Endometrium (tissue), 2 donors: ENCODE data around the gene KIF26A.

Experiments
- FAIRE-seq: peaks from 2 replicates; lab custom pipeline; 2012; peaks lifted over from hg19 to GRCh38; lab: Jason Lieb, UNC
- donor health status: control.
- donor health status: control.

KIF26A gene

DNA sequence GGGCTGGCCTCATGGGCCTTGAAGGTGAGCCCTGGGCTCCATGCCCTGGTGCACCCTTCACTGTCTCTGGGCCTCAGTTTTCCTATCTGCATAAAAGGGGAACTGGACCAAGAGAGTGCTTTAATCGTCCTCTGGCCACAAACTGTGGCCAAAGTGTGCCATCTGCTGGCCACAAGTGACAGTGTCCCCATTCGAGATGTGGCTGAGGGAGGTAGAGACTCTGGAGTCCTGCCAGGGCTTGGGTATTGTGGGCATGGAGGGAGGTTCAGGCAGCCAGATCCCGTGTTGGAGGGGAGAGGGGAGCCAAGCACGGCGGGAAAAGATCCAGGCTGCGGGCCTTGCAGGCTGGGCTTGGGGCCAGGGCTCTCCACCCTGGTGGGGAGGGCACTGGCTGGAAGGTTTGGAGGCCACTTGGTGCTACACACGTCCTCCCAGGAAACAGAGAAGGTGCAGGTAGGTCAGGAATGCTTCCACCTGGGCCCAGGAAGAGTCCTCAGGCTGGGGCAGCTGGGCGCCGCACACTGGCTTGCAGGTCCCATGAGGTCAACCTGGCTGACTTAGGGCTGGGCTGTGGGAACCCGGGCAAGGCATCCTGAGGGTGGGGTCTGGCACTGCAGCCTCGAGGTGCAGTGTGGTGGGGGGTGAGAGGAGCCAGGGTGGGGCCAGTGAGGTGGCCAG is 7.3 kb upstream of the KIF26A start:
- FAIRE-seq = no peak

DNA sequence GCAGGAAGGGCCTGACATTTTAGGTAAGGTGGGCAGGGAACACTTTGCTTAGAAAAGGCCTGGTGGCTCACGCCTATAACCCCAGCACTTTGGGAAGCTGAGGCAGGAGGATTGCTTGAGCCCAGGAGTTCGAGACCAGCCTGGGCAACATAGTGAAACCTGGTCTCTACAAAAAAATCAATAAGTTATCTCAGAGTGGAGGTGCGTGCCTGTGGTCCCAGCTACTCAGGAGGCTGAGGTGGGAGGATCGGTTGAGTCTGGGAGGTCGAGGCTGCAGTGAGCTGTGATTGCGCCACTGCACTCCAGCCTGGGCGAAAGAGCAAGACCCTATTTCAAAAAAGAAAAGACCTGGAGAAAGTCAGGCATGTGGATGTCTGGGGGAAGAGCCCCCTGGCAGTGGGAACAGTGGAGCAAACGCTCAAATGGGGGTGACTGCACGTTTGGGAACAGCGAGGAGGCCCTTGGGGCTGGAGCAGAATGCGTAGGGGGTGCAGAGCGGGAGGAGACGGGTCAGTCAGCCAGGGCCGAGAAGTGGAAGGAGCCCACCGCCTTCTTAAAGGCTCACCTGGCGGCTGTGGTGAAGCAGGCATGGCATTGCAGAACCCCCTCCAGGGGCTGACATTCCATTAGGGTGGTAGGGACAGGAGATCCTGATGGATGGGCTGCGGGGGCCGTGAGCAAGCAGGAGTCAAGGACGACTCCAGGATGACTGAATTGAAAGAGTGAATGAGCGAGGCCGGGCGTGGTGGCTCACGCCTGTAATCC is 6.2 kb upstream of the KIF26A start:
- FAIRE-seq = no peak

DNA sequence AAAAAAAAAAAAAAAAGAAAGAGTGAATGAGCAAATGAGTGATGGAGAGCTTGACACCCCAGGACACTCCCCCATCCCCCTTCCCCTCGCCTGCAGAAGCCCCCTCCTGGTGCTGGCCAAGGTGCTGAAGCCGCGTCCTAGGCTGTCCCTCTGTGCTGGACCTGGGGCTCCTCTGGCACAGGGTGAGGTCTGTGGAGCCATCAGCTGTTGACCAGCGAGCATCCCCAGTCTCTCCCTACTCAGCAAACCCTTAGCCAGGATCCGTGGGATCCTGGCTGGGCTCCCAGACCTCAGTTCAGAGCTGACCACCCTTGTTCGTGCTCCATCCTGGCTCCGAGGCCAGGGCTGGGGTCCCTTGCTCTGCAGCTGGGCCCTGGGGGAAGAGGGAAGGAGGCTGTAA is 5.4 kb upstream of the KIF26A start:
- FAIRE-seq = no peak

DNA sequence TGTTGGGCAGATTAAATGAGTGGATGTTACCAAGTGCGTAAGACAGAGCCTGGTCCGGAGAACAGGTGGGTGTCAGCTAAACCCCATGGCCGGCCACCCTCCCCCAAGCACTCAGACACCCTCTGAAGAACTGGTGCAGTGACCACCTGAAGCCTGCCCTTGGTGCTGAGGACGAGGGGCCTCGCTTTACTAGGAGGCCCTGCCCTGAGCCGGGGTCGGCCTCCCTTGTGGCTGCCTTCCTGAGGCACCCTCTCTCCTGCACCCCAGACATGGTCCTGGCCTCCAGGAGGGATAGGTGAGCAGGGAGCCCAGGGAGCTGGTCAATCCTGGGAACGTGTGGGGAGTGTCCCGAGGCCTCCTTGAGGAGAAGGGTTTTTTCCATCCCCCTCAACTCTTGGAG is 4.9 kb upstream of the KIF26A start:
- no peak for FAIRE-seq

DNA sequence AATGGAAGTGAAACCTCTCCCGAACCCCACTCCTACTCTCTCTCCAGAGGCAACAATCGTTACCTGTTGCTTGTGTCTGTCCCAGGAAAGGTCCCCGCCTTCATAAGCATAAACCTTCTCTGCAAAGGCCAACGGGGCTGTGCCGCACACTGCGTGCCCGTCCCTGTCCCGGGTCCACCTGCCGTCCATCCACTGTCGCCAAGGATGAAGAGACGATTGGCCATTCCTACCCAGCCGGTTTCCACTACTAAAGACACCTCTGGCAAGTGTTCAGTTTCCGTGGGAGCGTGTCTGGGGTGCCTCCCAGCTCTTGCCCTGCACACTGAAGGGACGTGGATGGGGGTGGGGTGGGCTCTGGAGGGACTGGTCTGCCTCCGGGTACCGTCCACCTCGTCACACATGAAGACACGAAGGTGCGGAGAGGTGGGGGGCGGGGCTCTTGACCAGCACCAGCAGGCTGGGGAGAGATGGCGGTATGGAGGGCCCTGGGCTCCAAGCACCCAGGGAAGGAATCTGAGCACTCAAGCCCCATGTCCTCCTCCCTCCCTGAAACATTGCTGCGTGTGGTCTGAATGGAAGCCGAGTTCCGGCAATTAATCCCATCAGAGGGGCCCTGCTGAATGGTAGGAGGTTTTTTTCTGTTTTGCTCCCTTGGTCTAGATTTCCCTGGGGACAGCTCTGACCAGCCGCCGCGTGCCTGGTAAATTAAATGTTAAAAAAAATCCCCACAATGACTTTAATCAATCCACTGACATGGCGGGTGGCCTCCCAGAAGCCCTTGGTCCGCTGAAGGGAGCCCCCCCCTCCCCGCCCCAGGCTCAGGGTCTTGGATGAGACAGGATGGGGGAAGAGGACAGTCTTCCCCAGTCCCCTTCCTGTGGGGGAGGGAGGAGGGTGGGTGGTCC is 4.1 kb upstream of the KIF26A start:
- FAIRE-seq = no peak

DNA sequence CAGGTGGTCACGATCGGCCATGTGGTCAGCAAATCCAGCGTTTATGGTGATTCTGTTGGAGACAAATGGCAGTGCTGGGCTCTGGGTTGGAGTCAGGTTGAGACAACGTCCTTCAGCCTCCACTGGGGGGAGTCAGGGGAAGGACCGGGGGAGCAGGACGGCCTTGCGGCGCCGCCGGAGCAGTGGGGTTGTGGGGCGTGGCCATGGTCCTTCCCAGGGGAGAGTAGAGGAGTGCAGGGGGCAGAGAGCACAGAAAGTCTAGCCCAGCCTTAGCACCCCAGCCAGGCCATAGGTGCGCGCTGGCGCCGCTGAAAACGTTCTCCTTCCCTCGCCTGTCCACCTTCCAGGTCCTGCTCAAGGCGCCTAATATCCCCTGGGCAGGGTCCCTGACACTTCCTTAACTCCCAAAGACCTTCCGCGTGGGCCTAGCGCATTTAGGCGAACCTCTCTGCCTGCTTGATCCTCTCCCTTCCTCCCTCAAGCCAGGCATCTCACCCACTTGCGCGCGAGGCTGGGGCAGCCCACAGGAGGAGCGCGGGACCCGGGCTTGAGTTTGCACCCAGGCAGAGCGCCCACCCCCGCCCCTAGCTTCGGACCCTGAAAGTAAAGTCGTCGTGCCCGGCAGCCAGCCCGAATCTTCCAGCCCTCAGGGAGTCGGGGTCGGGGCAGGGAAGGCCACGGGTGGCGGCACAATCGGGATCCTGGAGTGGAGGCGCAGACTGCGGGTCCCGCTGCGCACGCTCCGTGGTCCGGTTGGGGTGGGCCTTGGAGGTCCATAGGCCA is 3.1 kb upstream of the KIF26A start:
- no peak for FAIRE-seq

DNA sequence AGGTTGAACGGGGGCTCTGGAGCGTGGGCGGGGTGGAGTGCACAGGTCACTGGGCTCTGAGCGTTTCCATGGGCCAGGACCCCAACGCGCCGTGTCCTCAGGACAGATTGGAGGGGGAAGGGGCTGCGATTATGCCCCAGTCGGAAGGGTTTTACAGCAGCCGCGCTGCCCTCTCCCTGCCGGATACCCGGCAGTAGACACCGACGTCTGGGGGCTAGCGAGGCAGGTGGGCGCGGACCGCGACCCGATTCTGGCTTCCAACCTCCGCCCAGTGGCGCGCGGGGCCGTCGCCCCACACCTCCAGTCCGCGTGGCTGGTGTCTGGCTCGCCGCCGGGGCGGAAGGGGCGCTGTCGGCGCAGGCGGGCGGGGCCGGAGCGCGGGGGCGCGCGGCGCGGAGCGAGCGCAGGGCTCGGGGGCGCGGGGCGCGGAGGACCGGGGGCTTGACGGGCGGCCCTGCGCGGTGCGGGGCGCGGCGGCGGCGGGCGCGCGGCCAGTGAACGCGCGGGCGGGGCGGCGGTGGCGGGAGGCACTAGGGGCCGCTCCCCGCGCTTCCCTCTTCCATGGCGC is 2.4 kb upstream of the KIF26A start:
- no peak for FAIRE-seq

DNA sequence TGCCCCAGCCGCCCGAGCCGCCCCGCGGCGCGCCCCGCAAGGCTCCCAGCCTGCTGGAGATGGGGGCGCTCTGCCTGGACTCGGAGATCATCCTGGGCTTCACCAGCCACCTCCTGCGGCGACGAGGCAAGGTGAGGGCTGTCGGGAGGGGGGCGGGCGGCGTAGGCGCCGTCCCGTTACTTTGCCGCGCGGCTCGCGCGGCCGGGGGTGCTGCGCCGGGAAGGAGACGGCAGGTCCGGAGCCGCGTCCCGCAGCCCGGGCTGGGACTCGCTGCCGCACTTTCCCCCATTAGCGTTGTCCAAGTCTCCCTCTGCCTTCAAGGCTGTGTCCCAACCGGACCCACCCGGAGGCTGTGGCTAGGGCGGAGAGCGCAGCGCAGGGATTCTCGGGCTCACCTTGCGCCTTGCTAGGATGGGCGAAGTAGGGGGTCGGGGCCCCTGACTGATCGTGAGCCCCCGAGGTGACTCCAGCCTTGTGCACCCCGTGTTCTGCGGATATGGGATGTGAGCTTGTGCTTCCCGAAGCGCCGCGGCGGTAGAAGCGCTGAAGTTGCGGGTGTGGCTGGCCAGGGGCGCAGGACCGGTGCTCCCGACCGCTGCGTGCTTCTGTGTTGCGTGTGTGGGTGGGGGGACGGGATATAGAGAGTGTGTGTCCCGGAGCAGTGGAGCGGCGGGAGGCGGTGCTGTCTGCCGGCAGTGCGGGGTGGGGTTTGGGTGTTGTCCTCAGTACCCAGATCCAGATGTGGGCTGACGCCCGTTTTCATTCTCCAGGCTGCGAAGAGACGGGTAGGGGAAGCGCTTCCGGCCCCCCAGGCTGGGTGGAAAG is 1.7 kb upstream of the KIF26A start:
- no peak for FAIRE-seq

DNA sequence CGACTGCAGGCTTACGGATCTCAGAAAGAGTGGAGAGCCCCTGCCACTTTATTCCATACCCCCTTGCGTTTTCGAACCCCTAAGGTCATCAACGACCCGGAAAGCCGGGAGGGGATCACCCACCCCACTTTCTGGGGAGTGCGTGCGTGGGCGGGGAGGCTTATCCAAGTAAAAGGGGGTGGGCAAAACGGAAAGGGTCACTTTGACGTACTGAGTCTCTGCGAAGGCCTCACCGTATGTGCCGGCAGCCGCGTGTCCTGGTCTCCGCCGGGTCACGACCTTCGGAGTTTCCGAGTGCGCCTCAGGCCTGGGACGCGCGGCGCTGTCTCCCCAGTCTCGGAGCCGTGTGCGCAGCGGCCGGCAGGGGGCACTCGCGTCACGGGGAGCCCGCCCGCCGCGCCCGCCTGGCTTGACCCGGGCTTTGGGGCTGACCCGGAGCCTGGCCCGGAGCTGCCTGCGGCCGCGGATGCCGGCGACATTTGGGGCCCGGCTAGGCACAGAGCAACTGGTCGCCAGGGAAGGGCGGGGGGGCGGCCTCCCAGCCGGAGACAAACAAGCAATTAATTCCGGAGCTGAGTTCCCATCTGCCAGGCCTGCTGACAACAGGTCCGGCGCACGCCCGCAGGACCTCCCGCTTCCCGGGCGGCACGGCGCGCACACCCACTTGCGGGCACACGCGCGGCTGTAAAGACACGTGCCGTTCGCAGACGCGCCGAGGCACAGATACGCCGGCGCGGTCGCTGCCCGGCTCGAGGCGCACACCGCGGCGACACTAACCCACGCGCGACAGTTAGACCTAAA is 890 bp upstream of the KIF26A start:
- FAIRE-seq = no peak

DNA sequence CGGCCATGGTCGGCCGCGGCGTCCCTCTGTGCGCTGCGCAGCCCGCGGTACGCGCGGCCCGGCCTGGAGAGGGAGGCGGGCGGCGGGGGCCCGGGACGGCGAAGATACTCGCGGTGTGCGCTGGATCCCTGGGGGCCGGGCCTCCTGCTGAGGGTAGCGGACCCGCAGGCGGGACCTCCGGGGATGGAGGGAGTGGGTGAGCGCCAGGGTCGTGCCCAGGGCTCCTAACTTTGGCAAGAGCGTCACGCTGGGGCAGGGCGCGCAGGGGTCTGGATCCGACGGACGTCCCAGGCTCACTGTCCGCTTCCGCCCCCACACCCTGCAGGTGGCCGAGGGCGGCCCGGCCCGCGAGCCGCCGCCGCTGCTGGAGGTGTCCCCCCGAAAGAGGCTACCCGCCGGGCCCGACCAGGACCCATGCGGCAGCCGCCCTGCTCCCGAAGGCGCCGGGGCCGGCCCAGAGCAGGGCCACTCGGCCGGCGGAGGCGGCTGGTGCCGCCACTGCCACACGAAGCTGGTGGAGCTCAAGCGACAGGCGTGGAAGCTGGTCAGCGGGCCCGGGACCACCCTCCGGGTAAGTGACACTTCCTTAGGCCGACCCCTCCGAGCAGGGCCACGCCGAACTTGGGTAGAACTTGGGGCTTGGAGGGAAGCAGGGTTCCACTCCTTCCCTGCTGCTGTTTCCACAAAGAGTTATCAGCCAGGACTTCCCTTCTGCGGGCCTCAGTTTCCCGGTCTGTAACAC is 502 bp downstream of the KIF26A start:
- FAIRE-seq = no peak

DNA sequence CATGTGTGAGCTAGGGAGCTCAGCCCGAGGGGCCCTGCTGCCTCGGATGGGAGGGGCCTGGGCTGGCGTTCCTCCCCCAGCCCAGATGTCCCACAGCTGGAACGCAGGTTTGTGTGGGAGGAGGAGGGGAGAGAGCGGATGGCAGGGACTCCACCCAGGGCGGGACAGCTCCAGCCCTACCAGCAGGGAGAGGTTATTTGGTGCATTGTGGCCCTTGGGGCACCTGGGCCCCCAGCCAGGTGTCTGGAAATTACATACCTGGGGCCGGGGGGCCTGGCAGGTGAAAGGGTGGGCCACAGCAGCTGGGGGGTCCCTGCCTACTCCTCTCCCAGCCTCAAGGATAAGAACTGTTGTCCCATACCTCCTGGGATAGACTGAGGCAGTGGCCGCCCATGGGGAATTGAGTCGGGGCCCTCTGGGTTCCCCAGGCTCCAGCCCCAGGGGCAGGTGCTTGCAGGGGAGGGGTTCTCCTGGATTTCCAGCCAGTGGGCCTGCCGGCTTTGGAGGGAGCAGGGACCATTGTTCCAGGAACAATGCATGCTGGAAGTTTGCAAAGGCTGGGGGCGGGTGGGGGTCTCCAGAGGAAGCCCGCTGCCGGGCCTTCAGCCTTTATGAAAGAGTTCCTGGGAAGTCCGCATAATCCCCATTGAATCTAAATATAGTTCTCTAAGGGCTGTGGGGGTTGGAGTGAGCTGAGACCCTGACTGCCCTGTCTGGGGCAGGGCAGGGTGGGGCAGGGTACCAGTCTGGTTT is 1.2 kb downstream of the KIF26A start:
- no peak for FAIRE-seq

DNA sequence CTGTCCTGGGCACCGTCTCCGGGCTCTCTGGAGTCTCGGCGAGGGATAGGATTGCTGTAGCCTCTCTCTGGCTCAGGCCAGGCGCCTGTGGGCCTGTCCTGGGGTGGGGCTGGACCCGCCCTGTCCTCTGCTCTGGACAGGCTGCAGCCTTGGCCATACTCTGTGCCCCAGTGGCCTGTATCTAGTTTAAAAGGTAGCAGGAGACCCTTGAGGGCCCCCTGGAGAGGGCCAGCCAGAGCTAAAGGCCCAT is 1.8 kb downstream of the KIF26A start:
- FAIRE-seq = no peak

DNA sequence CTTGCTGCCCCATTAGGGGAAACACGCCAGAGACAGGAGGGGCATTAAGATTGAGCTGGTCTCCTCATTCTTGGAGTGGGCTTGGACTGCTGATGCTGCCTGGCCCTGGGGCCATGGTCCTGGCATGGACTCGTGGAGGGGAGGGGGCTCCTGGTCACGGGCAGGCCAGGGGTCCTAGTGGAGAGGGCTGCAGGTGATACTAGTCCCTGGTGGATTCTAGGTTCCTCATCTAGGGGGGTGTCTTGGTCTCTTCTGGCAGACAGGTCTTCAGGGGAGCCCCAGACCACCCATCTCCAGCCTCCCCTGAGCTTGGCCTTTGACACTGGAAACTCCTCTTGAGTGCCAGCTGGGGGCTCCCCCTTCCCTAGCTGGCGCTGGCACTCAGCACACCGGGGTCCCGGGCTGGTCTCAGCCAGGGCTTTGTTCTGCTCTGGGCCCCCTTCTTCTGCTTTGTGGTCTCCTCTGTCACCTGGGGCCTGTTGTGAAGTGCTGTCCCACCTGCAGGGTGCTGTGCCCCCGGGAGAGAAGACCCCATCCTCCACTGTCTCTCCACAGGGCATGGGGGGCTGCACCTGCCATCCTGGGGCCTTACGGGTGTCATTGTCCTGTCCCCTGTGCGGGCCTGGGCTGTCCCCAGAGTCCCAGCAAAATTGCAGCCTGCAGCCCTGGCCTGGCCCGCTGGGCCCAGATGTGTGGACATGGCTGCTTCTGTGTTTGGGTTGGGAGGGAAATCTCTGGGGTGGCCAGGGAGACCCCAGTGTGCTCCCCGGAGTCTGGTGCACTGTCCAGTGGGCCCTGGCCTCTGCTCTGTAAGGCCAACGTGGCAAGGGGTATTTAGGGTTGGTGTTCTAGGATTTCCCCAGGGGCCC is 2.3 kb downstream of the KIF26A start:
- no peak for FAIRE-seq

DNA sequence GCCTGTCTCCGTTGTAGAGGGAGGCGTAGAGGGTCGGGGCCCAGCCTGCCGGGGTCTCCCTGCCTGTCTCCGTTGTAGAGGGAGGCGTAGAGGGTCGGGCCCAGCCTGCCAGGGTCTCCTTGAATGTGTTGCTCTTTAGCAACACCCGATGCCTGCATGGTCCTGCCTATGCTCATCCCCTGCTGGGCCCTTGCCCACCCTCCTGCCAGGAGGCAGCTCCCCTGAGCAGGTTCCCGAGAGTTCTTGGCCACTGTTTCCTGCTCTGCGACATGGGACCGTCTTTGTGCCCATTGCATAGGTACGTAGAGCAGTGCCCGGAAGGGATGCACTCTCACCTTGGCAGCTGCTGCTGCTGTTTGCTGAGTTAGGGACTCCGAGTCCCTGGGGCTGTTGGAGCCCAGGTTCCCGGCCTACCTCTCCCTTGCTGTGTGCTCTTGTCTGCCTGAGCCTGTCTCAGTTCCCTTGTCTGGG is 3.3 kb downstream of the KIF26A start:
- FAIRE-seq = no peak

DNA sequence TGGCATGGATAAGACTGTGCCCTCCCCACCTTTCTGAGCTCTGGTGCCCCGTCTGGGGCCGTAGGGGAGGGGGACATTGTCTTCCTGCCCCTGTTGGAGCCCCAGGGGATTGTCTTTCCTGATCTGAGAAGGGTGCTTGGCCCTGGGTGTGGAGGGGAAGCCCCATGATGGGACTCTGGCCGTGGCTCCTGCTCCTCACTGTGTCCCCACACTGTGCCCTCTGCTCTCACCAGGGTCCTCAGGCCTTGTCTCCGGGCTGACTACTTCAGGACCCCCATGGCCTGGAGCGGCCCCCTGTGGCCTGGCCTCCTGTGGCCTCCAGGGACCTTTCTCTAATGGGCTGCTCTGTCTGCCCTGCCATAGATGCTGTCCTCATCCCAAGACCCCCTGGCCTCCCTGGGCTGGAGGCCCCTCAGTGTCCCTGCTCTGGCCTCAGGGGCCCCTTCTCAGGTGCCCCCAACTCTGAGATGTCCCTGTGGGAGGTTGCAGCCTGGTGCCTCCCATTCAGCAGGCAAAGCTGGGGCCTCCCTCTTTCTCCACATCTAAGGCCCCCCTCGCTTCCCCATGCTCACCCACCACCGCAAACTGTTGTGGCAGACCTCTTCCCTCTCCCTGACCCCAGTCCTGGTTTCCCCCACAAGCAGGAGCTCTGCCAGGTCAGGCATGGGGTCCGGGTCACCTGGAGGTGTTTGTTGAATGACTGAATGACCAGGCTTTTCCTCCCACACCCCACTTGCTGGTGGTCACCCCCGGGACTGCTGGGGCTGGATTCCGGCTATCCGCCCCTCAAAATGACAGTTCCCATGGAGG is 4.0 kb downstream of the KIF26A start:
- FAIRE-seq = no peak

DNA sequence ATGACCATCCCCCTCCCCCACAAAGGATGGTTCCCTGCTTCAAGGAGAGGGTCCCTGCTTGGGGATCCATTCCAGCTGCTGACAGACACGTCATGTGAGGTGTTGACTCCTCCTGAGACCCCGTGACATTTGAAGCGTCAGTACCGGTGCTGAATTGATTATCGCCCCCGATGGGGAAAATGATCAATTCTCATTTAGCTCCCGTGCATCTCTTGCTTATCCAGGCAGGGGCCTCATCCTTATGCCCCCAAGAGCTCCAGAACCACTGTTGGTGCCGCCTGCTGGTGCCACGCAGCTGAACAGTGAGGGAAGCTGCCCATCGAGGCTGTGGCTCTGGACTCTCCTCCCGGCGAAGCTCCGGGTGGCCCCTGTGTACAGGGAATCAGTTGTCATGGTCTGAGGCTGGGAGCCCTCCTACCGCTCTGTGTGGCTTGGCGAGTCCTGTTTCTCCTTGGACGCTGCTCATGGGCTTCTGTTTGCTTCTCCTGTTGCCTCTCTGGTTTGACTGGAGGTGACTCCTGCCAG is 4.6 kb downstream of the KIF26A start:
- FAIRE-seq = no peak
